Stimulated activated CD4-positive, alpha-beta T cell treated with anti-CD3 and anti-CD28 coated beads, Interleukin-1b, Interleukin-23, amount 100 ng/mL, for 48 hours (primary cell): Measurements from ENCODE around the gene HOXA10.
A peak's percentile ranks its signal among the peaks of the same experiment; 100 is the strongest.

Source experiments
- DNase-seq: peaks from one replicate; pipeline ENCODE4 v3.0.0-alpha.2; 2020

HOXA10 gene

DNA sequence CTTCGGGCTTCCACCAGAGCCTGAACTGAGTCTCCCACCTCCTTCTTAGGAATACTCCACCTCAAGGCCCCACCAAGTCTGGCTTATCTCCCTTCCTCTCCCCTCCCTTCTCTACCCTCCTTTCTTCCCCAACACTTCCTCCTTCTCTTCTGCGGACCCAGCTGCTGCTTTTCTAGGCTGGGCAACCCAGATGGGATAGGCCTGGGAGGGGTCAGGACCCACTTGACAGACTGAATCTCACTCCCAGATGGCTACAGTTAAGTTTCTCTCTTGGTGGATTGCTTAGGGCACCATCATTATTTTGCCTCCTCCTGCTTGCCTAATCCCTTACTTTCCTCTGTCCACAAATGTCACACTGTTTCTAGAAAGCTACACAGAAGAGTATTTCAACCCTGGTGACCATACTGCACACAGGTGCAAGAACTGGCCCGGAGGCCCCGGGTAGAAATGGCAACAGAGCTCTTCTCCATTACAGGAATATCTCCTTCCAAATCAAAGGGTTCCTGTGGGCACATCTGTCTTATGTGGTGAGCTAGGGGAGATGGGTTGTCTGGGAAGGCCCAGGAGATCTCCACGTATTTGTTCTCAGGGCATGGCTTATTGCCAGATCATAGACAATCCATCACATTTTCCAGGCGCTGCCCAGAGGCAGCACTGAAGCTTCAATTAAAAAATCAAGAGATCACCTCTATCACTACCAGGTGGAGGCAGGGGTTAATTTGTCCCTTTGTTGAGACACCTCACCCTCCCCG, 16.1 kb upstream of the HOXA10 start:
- DNase-seq: no peak

DNA sequence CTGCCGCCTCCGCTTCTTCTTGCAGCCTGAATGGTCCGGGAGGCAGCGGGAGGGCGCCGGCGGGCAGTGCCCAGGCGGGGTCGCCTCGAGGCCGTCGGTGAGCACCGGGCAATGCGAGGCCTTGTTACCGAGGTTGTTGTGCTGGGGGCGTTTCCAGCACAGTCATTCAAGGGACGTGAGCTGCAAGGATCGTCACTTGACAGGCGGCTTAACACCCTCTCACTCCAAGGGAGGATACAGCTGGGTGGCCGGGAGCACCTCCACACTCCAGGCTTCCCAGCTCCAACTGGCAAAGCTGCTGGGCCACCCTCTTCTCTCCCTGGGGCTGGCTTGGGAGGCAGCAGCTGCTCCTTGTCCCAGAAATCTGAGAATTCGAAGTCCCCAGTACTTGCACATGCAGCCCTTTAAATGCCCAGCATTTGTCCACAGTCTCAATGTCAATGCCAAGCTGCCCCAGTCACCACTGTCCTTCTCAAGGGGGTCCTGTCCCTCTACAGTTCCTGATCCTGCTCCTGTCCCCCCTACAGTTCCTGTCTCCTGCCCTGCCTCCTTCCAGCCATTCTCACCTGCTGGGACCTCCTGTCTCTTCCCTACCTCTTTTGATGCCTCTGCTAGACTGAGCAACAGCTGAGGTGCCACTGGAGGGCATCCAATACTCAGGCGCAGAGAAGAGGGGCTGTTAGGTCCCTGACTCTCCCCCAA, 15.3 kb upstream of the HOXA10 start:
- DNase-seq: no peak

DNA sequence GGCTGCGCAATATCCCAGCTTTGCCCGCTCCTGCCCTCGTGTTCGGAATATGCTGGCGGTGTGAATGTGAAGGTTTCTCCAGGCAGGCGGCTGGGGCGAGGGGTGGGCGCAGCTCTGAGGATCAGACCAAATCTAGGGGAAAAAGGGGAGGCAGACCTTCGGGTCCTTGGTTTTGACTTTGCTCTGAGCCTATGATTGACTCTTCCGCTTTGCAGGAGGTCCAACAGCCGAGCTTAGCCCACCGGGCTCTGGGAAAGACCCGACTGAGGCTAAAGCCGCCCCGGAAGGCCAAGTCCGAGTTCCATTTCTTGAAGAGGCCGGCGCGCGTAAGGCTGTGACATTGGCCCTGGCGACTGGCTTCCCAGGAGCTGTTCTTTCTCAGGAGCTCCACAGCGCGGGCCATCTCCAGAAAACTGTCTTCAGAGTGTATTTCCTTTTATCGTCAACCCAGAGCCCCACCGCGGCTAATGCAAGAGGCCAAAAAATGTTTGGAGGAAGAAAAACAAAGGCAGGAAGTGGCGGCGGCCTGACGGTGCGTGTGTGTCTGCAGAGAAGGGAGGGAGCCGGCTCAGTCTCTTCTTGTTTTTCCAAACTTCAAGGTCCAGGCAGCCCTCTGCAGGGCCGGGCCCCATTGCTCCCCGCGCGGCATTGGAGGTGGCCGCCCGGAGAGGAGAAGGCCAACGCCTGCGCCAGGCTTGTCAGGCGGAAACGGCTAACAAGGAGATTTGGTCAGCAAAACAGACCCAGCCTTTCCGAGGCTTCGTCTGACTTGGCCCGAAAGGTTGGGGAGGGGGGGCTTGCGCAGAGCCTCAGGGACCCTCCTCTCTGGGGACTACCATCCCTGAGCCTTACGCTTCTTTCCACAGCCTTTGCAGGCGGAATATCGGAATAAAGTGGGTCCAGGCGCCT, 14.5 kb upstream of the HOXA10 start:
- no peak for DNase-seq

DNA sequence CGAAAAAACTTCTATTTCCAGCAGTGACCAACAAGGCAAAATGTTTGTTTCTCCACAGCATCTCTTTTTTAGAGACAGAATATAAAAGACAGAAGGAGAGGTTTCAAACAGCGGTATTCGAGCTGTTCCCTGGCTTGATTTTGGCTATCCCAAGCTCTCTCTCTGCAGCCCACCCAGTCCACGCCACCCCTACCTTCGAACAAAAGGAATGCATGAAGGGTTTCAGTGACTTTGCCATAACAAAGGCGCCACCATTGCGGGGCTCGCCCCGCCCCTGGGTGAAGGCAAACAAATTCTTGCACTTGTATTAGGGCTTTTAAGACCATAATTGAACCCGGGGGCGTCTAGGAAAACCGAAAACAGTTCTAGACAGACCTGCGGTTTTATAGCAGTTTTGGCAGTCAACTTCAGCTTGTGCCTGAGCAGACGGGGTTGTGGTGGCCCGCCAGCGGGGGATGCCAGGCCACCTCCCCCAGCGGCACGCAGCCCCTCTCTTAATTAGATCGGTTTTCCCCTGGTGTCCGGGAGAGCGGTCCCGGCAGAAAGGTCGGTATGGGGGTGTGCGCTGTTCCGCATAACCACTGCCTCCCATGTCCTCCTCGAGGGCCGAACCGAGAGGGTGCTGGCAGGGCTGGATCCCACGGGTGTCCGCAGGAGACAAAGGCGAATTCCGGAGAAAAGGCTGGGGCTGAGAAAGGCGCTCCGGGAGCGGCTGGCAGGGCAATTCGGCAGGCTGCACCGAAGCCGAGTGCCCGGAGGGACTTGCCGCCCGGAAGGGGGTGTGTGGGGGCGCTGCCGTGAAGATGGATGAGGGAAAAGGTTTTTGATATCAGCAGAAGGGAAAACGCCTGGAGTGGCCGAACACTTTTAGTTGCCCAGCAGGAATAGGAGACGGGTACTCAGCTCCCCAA, 13.6 kb upstream of the HOXA10 start:
- DNase-seq: no peak

DNA sequence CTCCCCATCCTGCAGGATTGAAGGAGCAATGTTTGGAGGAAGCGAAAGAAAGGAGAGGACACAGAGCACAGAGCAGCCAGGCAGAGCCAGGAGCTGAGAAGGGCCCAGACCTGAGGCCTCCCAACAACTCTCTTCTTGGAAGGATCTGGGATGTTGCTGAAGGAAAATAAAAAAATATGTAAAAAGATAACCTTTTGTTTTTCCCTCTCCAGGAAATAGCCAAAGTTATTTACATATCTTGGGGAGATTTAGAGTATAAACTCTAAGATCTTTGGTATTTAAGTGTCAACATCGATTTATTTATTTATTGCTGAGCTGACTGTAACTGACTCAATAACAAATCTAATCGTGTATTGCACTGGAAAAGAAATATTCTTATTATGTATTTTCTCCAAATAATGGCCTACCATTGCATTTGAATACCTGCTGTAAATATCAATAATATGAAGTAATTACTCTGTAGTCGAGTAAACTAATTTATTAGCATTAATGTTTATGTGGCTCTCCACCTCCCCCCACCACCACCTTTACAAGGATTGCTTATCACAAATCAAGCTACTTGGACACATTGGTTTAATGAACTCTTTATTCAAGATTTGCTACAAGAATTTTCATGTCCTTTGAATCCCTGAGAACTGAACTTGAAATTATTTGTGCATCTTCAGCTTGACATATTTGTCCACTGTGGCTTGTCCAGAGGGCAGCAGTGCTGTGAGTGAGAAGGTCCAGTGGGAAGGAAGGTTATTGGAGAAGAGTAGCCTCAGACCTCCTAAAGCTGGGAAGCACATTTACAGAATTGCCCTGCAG, 12.8 kb upstream of the HOXA10 start:
- DNase-seq: no peak

DNA sequence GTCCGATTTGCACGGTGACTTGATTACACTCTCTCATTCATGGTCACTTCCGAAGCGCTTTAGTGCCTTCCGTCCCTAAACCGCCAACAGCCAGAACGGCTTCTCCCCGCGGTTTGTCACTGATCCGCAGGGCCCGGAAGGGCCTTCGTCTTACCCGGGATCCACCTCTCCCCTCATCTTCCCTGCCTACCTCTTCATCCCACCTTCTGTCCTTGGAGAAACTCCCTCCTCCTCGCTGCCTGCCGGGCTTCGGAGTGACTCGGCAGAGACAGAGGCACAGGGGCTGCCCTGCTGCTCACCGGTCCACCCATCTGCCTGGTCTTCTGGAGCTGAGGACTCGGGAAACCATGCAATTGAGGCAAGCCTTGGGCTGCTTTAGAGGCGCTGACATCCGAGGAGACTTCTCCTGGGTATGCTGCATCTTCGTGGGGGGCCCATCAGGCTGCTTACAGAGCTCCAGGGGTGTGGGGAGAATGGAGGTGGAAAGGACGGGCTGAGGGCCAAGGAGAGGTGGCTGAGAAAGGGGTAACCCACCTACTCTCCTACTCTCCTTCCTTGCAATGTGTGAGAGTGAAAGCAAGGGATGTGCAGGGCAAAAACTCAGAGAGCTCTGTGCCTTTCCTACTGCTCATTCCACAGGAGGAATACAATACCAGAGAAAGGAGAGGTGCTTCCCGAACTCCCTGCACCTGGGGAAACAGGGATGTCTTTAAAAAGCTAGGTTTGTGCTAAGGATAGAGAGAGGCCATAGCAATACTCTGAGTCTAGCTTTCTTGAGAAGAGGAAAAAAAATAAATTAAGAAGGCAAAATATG, 11.9 kb upstream of the HOXA10 start:
- DNase-seq: no peak

DNA sequence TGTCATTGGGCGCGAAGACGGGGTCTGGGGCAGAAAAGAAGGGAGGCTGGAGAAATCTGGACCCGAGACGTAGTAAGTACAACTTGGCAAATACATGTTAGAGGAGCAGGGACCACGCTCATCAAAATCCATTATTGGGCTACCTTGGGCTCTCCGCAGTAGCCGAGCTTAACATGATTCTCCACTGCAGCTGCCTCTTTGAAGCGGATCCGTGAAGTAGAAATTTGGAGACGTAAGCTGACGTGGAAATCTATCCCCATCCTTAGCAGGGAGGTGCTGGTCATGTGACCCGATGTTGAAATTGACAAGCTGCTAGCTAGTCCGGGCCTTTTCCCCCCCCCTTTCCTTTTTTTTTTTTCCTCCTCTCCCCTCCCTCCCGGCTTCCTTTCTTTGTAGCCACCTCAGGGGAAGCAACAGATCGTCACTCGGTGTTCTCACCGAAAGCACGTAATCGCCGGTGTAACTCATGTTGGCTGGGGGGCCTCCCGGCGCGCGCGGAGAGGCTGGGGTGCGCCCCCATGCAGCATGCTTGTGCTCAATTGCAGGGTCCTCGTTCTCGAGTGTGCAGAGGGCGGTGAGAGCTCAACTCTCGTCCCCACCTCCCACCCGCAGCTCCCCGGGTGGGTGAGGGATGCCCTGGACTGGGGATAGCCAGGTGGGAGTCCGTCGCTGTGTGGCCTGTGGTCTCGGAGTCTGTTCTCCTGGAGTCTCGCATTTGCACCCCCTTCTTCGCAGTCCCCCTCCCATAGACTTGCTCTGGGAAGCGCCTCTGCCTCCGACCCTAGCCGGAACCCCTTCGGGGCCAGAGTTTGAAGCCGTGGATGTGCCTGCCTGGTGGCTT, 11.1 kb upstream of the HOXA10 start, which contains the start of gene HOXA11:
TSS of gene HOXA11 (minus strand) at position 220 of the 841 bp plus-strand sequence. CDS start at position 132, 88 bp downstream.
- DNase-seq: no peak

DNA sequence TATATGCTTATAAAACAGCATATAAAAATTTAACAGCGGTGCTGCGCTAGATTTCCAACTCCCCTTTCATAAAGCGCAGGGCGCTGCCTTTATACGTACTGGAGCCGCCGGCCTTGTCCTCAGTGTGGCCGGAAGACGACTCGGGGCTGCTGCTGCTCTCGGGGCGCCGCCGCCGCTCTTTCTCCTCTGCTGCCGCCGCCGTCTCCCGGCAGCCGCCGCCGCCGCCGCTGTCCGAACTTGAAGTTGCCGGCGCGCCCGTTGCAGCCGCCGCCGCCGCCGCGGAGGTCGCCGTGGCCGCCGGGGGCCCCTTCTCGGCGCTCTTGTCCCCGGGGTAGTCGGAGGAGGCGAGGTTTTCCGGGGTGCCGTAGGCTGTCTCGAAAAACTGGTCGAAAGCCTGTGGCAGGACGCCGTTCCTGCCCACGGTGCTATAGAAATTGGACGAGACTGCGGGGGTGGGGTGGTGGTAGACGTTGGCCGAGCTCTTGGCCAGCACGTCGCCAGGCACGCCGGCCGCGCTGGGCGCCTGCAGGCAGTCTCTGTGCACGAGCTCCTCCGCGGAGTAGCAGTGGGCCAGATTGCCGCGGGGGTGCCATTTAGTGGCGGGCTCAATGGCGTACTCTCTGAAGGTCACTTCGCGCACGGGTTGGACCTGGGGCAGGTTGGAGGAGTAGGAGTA, 10.4 kb upstream of the HOXA10 start:
- no peak for DNase-seq

DNA sequence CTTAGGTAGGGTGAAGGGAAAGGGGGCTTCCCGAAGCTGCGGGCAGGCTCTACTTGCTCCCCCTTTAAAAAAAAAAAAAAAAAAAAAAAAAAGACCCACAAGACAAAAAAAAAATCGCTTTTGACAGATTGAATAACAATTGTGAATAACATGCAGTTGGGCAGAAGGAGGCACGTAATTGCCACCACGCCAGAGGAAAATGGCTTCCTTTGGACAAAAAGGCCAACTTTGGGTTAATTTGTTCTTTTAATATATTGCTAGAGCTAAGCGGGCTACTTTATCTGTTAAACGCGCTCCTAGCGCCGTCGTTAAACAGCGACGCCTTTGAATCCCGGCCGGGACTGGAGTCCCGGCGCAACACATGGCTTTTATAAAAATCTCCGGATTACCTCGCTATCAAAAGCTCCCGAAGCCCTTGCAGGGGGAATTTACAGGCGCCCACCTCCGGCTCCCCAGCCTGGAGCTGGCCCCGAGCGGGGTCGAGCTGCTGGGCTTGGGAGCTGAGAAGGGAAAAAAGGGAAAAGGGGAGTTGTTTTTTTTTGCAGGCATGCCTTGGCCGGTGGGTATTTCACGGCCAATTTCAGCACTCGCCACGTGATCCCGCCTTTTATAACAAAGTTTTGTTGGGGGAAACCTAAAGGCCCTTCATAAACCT, 9.7 kb upstream of the HOXA10 start:
- no peak for DNase-seq

DNA sequence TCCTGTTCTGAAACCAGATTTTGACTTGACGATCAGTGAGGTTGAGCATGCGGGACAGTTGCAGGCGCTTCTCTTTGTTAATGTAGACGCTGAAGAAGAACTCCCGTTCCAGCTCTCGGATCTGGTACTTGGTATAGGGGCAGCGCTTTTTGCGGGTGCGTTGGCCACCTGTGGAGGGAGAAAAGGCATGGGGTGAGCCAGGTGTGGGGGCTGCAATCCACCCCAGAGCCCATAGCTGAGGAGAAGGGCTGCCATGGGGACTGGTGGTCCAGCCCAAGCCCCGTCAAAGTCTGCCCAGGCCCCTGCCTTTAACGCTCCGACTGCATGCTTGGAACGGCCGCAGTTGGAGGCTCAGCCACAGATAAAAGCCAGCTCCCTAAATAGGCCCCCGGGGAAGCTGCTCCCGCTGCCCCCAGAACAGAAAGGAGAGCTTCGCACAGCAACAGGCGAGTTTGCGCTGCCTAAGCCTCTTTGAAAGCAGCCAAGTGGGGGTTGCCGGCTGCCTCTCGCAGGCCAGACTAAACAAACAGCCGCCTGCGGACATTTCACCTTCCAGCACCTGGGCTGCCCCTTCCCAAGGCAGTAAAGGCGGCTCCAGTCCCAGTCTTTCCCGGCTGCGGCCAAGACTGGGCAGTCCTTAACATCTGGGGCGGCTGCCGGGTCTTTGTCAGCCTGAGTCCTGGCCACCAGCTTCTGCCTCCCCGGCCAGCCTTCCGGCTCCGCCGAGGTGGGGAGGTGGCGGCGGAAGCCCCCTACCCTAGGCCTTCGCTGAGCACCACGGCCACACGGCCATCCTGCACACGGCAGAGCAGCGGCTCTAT, 9.0 kb upstream of the HOXA10 start:
- DNase-seq: no peak

DNA sequence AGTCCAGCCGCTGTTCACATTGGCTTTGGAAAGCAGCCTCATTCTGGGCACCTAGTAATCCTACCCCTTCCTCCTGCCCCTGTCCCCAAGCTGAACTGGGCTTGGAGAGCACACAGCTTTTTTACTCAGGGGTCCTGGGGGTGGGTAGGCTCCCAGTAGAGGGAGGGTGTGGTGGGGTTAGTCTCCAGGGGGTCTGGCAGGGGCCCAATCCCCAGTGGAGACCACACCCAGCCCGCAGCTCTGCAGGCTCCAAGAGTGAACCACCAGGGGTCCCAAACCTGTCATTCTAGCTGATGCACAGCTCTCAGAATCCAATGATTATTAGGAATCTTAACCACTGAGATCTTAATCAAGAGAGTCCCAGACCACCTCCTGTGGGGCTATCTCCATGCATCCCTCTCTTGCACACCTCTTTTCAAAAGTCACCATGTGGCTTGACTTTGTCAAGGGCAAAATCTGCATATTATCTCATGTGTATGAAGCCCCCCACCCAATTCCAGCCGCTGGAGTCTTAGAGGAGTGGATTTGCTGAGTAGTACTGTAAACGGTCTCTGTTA, 8.2 kb upstream of the HOXA10 start:
- no peak for DNase-seq

DNA sequence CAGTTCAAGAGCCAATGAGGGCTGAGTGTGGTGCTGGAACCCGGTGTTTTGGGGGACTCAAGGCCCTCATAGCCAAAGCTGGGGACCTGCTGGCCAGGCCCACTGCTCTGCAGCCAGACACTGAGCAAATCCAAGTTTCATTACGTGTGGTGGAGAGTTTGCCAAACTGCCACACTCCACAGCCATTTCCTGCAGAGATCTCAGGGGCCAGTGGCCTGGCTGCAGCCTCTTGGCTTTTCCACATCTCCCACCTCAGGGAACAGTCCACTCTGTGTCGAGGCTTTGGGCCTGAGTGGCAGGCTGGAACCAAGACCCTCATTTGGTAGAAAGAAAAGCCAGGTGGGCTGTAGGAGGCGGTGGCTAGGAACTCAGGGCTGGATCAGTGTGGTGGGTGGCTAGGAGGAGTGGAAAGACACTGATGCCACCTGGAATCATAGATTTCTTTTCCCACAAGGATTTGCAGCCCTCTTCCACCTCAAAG, 7.7 kb upstream of the HOXA10 start:
- no peak for DNase-seq

DNA sequence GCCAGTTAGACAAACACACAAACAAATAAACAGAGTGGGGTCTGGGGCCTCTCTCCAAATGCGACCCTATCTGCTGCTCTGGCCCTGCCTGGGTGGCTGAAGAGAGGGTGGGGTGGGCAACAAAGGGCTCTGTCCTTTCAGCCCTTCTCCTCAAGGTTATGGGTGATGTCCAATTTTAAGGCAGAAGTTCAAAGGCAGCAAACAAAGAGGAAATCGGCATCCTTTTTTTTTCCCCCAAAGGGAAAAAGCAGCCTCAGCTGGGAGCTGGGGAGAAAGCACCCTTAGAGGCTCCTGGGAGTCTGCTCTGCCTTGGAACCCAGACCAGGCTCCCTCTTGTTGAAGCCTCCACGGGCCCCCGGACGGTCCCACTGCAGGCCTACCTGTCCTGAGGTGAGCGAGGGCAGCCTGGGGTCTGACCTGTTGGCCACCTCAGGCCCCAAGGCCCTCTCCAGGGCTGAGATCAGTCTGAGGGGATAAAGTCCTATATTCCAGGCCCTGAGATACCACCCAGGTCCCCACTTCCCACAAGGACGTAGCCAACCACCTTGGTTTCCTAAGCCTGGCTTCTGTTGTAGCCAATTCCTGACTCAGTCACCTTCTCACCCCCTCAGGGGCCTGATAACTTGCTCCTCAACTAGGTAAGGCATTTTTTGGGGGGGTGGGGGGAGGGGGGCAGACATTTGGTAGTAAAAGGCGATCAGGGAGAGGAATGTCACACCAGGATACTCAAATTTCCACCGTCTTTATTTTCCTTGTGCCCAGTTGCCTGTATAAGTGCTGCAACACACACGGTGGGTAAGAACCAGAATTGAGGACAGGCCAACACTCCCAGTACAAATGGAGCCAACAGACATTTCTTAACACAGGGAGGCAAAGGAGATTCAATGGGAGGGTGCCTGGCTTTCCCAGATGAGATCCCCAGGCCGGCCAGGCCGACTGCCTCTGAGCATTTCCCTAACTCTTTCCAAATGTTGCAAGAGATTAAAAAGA, 6.6 kb upstream of the HOXA10 start:
- no peak for DNase-seq

DNA sequence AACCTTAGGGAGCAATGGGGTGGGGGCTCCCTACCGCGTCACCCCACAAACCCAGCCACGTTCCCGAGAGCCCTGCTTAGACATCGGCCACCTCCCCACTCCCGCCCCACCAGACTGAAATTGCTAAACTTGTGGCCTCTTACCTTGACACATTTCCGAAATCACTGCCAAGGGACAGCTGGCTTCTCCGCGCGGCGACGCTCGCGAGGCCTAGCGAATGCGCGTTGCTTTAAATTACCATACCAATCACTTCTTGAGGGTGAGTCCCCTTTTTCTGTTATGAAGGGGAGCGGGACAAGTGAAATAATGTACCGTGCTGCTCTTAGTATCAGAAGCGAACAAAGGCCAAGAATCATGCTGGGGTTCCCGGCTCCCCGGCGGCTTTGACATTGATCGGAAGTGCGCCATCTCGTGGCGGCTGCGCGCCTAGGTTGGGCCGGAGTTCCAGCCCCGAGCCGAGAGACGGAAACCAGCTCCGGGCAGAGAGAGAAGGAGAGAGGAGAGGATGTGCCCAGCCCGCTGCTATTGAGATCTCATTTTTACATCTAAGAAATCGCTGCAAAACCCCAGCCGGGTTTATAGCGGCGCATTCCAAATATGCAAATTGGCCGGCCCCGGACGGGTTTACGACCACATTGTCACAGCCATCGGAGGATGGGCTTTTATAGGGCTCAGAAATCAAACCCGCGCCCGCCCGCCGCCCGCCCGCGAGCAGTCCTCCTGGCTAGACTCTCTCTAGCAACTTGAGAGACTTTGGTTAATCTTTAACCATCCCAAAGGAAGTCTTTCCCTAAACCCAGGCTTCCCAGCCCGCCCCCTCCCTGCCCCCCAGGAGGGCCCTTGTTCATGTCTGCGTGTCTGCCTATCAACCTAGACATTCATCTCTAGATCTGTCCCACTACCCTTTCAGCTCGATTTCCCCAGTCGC, 5.6 kb upstream of the HOXA10 start:
- peak; percentile 46 for DNase-seq

DNA sequence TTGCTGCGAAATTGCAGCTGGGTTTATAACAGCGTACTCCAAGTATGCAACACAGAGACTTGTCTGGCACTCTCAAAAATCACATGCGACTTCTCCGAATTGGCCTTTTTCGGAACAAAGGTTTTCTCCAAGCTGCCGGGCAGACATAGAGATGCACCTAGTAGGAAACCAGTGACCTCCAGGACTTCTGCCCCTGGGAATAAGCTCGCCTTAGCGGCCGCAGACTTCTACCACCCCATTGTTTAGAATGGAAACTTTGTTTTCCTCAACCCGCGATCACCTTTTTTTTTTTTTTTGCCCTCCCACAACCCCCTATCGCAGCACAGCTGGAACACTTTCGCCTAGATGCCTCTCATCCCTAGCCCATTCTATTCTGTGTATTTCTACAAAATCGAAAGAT, 4.9 kb upstream of the HOXA10 start:
- DNase-seq: no peak
